ENCODE measurements around the gene FOXK2. TPM values are rescaled to one million over a fixed set of nuclear protein-coding genes. Genes with fewer than 3 reads are reported as not detected.
"Not testable (repeated sequence)": the region's sequence is repeated elsewhere in the genome, so short reads cannot be mapped to it uniquely, and the experiment has no call there.

The FOXK2 gene
- total and polyA plus RNA-seq, 5 donors = 19.9 to 69.1 (median 39.0) TPM

- no peak overlapping the region for H3K27ac ChIP-seq (ENCODE audit: low read length)
- H3K9me3 ChIP-seq (ENCODE audit: control insufficient read depth, low read length) = no peaks in the 10 kb centered on the region
- H3K4me1 ChIP-seq (ENCODE audit: control insufficient read depth, insufficient read depth, low read length) = no peaks in the 10 kb centered on the region
- intact Hi-C loops (cut with DNase I) = loop anchor here in 2 of 4 donors (5.0 kb wide), 1 partner anchor 56 kb away; no protein-coding TSS in a partner anchor
- DNase-seq (peak in 2 of 3 donors; percentile 42 to 45), ATAC-seq (no peak)
- no peak overlapping the region for H3K4me3 ChIP-seq (ENCODE audit: low read length)
- H3K27me3 ChIP-seq (ENCODE audit: control insufficient read depth, insufficient read depth) = no peaks in the 10 kb centered on the region
- 68% methylated on average over 12 of the region's 12 CpGs for WGBS
These were observed 23.5 kb upstream of the FOXK2 start for GRCh38 chr17:82495844-82496528.

- H3K4me3 ChIP-seq (ENCODE audit: low read length) = peak overlapping the region; percentile 31
- peak overlapping the region; percentile 50 for H3K27ac ChIP-seq (ENCODE audit: low read length)
- DNase-seq (peak; percentile 98 to 99 (median 99)), ATAC-seq (peak; percentile 86 to 89)
- intact Hi-C loops (cut with DNase I) = loop anchor here in 2 of 4 donors (5.0 kb wide), 1 partner anchor 56 kb away; no protein-coding TSS in a partner anchor
- H3K9me3 ChIP-seq (ENCODE audit: control insufficient read depth, low read length) = no peaks in the 10 kb centered on the region
- H3K4me1 ChIP-seq (ENCODE audit: control insufficient read depth, insufficient read depth, low read length) = no peaks in the 10 kb centered on the region
- 9% methylated on average over 83 of the region's 83 CpGs for WGBS
- H3K27me3 ChIP-seq (ENCODE audit: control insufficient read depth, insufficient read depth) = no peaks in the 10 kb centered on the region
These were observed 22.8 kb upstream of the FOXK2 start for GRCh38 chr17:82496529-82497434.

DNA sequence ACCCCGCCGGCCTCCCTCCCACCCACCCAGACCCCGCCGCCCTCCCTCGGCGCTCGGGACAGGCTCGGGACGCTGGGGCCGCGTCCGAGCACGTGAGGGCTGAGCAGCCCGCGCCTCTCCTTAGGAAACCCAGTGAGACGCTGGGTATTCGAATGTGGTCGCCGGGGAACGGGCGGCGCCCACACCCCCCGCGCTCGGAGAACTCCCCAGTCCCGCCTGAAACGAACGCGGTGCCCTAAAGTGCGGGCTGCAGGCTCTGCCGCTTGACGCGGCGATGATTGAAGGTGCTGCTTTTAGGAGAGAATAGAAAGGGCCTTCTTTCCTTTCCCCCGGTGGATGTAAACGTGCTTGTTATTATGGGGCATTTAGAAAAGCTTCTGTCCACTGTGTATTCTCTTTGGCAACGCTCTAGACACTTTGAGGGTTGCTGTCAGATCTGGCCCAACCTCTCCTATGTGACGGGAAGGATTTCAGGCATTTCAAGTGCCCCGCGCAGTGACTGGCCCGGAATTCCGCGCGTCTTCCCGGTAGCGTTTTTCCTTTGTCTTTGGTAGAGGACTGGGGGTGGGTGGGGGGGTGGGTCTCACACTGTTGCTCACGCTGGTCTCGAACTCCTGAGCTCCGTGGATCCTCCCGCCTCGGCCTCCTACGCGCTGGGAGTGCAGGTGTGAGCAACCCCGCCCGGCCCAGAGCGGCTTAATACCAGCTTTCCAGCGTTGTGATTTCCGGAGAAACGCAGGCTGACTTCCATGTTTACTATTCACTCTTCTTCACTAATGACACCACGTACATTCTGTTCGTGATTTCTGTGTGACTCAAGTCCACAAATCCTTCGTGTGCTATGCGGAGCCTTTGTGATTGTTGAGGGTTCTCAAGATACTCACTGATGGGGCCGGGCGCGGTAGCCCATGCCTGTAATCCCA, 21.8 kb upstream of the FOXK2 start:
- no peaks in the 10 kb centered on the region for H3K4me1 ChIP-seq (ENCODE audit: control insufficient read depth, insufficient read depth, low read length)
- 7% methylated on average over 66 of the region's 66 CpGs for WGBS
- DNase-seq (peak in 2 of 3 donors; percentile 66 to 79), ATAC-seq (peak; percentile 41 to 48)
- intact Hi-C loops (cut with DNase I) = loop anchor here in 2 of 4 donors (5.0 kb wide), 1 partner anchor 55 kb away; no protein-coding TSS in a partner anchor
- H3K27me3 ChIP-seq (ENCODE audit: control insufficient read depth, insufficient read depth) = no peaks in the 10 kb centered on the region
- no peaks in the 10 kb centered on the region for H3K9me3 ChIP-seq (ENCODE audit: control insufficient read depth, low read length)
- H3K4me3 ChIP-seq (ENCODE audit: low read length) = peak overlapping the region; percentile 31
- H3K27ac ChIP-seq (ENCODE audit: low read length) = peak overlapping the region; percentile 51

GRCh38 chr17:82502207-82502606, 17.3 kb upstream of the FOXK2 start:
- WGBS = 54% methylated on average over 8 of the region's 8 CpGs
- H3K4me1 ChIP-seq (ENCODE audit: control insufficient read depth, insufficient read depth, low read length) = no peaks in the 10 kb centered on the region
- H3K27me3 ChIP-seq (ENCODE audit: control insufficient read depth, insufficient read depth) = no peaks in the 10 kb centered on the region
- no peaks in the 10 kb centered on the region for H3K9me3 ChIP-seq (ENCODE audit: control insufficient read depth, low read length)
- no peak overlapping the region for H3K27ac ChIP-seq (ENCODE audit: low read length)
- ATAC-seq (no peak), DNase-seq (peak in 1 of 3 donors; percentile 7)
- intact Hi-C loops (cut with DNase I) = no loop called here
- no peak overlapping the region for H3K4me3 ChIP-seq (ENCODE audit: low read length)

- Histone ChIP-seq H3K4me1 (ENCODE audit: control insufficient read depth, insufficient read depth, low read length) (no peaks in the 10 kb centered on the region), H3K9me3 (ENCODE audit: control insufficient read depth, low read length) (no peaks in the 10 kb centered on the region), H3K27ac (ENCODE audit: low read length) (no peak overlapping the region), H3K4me3 (ENCODE audit: low read length) (no peak overlapping the region), H3K27me3 (ENCODE audit: control insufficient read depth, insufficient read depth) (no peaks in the 10 kb centered on the region)
- WGBS = 77% methylated on average over 12 of the region's 12 CpGs
- intact Hi-C loops (cut with DNase I) = no loop called here
- DNase-seq (no peak), ATAC-seq (no peak)
These were observed 16.3 kb upstream of the FOXK2 start for GRCh38 chr17:82503094-82503727.

DNA sequence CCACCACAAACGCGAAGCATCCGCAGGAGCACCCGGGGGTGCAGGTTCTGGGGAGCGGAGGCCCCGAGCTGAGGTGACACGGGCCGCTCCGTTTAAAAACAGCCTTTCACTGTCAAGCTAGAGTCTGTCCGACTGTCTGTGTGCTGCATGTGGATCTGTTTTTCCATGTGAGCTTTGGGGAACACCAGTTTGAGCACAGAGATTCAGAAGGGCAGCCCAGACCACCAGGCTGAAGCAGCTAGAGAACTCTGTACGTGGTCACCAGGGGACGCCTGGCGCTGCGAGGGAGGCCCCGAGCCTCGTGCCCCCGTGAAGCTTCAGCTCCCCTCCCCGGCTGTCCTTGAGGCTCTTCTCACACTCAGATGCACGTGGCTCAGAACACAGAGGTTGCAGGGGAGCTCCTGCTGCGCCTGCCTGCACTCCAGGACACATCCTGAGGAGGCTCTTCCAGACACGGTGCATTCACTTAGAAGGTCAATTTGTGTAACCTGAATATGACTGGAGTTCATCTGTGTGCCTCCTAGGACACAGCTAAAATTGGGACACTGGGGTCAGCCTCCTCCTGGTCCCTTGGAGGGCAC, 15.7 kb upstream of the FOXK2 start:
- DNase-seq = no peak
- no peak overlapping the region for H3K27ac ChIP-seq (ENCODE audit: low read length)
- H3K27me3 ChIP-seq (ENCODE audit: control insufficient read depth, insufficient read depth) = no peaks in the 10 kb centered on the region
- H3K4me3 ChIP-seq (ENCODE audit: low read length) = no peak overlapping the region
- H3K4me1 ChIP-seq (ENCODE audit: control insufficient read depth, insufficient read depth, low read length) = no peaks in the 10 kb centered on the region
- 78% methylated on average over 21 of the region's 21 CpGs for WGBS
- H3K9me3 ChIP-seq (ENCODE audit: control insufficient read depth, low read length) = no peaks in the 10 kb centered on the region
- intact Hi-C loops (cut with DNase I) = no loop called here
- no peak for ATAC-seq

- H3K4me1 ChIP-seq (ENCODE audit: control insufficient read depth, insufficient read depth, low read length) = no peaks in the 10 kb centered on the region
- 94% methylated on average over 6 of the region's 6 CpGs for WGBS
- H3K27me3 ChIP-seq (ENCODE audit: control insufficient read depth, insufficient read depth) = no peaks in the 10 kb centered on the region
- no peak for ATAC-seq
- H3K9me3 ChIP-seq (ENCODE audit: control insufficient read depth, low read length) = no peaks in the 10 kb centered on the region
- intact Hi-C loops (cut with DNase I) = no loop called here
- H3K4me3 ChIP-seq (ENCODE audit: low read length) = no peak overlapping the region
- no peak overlapping the region for H3K27ac ChIP-seq (ENCODE audit: low read length)
- no peak for DNase-seq
These were observed 14.2 kb upstream of the FOXK2 start for GRCh38 chr17:82505296-82505695.

DNA sequence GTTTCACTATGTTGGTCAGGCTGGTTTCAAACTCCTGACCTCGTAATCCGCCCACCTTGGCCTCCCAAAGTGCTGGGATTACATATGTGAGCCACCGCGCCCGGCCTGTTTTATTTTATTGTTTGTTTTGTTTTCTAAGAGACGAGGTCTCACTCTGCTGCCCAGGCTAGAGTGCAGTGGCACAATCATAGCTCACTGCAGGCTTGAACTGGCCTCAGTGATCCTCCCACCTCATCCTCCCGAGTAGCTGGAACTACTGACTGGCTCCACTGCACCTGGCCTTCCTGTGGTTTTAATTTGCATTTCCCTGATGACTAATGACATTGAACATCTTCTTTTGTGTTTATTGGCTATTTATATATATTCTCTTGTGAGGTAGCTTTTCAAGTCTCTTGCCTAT, 13.1 kb upstream of the FOXK2 start:
- H3K27me3 ChIP-seq (ENCODE audit: control insufficient read depth, insufficient read depth) = not testable (repeated sequence)

GRCh38 chr17:82507631-82508175, 11.8 kb upstream of the FOXK2 start:
- WGBS = 83% methylated on average over 7 of the region's 7 CpGs
- no peak overlapping the region for H3K27ac ChIP-seq (ENCODE audit: low read length)
- H3K4me3 ChIP-seq (ENCODE audit: low read length) = no peak overlapping the region
- ATAC-seq = no peak
- H3K4me1 ChIP-seq (ENCODE audit: control insufficient read depth, insufficient read depth, low read length) = no peaks in the 10 kb centered on the region
- intact Hi-C loops (cut with DNase I) = no loop called here
- H3K27me3 ChIP-seq (ENCODE audit: control insufficient read depth, insufficient read depth) = no peaks in the 10 kb centered on the region
- DNase-seq = no peak
- H3K9me3 ChIP-seq (ENCODE audit: control insufficient read depth, low read length) = no peaks in the 10 kb centered on the region

More for the DNA sequence above, 13.1 kb upstream of the FOXK2 start:
- H3K4me1 ChIP-seq (ENCODE audit: control insufficient read depth, insufficient read depth, low read length); H3K9me3 ChIP-seq (ENCODE audit: control insufficient read depth, low read length); ATAC-seq; intact Hi-C loops (cut with DNase I); H3K27ac ChIP-seq (ENCODE audit: low read length); DNase-seq; H3K4me3 ChIP-seq (ENCODE audit: low read length): not testable (repeated sequence)
- 82% methylated on average over 7 of the region's 7 CpGs for WGBS

DNA sequence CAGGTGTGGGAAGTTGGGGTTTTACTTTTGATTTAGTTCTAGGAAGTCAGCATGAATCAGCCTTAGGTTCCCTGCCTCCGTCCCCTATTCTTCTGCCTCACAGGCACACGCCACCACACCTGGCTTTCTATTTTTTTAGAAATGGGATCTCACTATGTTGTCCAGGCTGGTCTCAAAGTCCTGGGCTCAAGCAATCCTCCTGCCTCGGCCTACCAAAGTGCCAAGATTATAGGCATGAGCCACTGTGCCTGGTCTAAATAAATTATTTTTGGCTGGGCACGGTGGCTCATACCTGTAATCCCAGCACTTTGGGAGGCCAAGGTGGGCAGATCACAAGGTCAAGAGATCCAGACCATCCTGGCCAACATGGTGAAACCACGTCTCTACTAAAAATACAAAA, 7.9 kb upstream of the FOXK2 start:
- intact Hi-C loops (cut with DNase I); H3K4me1 ChIP-seq (ENCODE audit: control insufficient read depth, insufficient read depth, low read length); H3K27me3 ChIP-seq (ENCODE audit: control insufficient read depth, insufficient read depth); ATAC-seq; H3K27ac ChIP-seq (ENCODE audit: low read length); H3K4me3 ChIP-seq (ENCODE audit: low read length); H3K9me3 ChIP-seq (ENCODE audit: control insufficient read depth, low read length); DNase-seq: not testable (repeated sequence)
- 90% methylated on average over 5 of the region's 5 CpGs for WGBS
